GM23248 (cell line): ENCODE results near the gene OR7E24. TPM values are rescaled to one million over a fixed set of nuclear protein-coding genes. Genes with fewer than 3 reads are reported as not detected.

Experiments used
- DNase-seq: peaks from one replicate; pipeline ENCODE4 v3.0.0-alpha.2; 2015
- H2AFZ ChIP-seq: fragments of 200-600 bp; sonication (generic); 2 replicates; pipeline ENCODE4 v1.6.1; 2016; ENCODE audit warnings: antibody characterized with exemption
- H3F3A ChIP-seq: fragments of 200-600 bp; sonication (generic); 2 replicates; pipeline ENCODE4 v1.6.1; 2016; ENCODE audit warnings: mild to moderate bottlenecking, antibody characterized with exemption, mixed run types; ENCODE audit not compliant: insufficient read depth
- H3K27ac ChIP-seq: fragments of 200-600 bp; sonication (generic); 2 replicates; pipeline ENCODE4 v1.5.1; 2016; ENCODE audit warnings: mild to moderate bottlenecking
- H3K27me3 ChIP-seq: fragments of 200-600 bp; sonication (generic); replicated peaks from 2 replicates; pipeline ENCODE4 v1.6.1; 2016; ENCODE audit warnings: mild to moderate bottlenecking; ENCODE audit not compliant: insufficient read depth
- H3K36me3 ChIP-seq: fragments of 200-600 bp; sonication (generic); 2 replicates; pipeline ENCODE4 v1.6.1; 2016; ENCODE audit warnings: low read depth, mild to moderate bottlenecking
- H3K4me1 ChIP-seq: fragments of 200-600 bp; sonication (generic); 2 replicates; pipeline ENCODE4 v1.6.1; 2016; ENCODE audit warnings: mild to moderate bottlenecking; ENCODE audit not compliant: insufficient read depth
- H3K4me2 ChIP-seq: fragments of 200-600 bp; sonication (generic); one replicate; pipeline ENCODE4 v1.6.1; 2016; ENCODE audit warnings: mild to moderate bottlenecking; ENCODE audit not compliant: unreplicated experiment
- H3K4me3 ChIP-seq: fragments of 200-600 bp; sonication (generic); 2 replicates; pipeline ENCODE4 v1.5.1; 2016; ENCODE audit warnings: mild to moderate bottlenecking
- H3K79me2 ChIP-seq: fragments of 200-600 bp; sonication (generic); 2 replicates; pipeline ENCODE4 v1.6.1; 2016; ENCODE audit warnings: mild to moderate bottlenecking; ENCODE audit not compliant: insufficient read depth
- H3K9ac ChIP-seq: fragments of 200-600 bp; sonication (generic); 2 replicates; pipeline ENCODE4 v1.6.1; 2016; ENCODE audit warnings: mild to moderate bottlenecking
- H3K9me2 ChIP-seq: fragments of 200-600 bp; sonication (generic); 2 replicates; pipeline ENCODE4 v1.6.1; 2016; ENCODE audit warnings: mixed run types, mild to moderate bottlenecking, moderate library complexity; ENCODE audit not compliant: insufficient read depth
- H3K9me3 ChIP-seq: fragments of 200-600 bp; sonication (generic); one replicate; pipeline ENCODE4 v1.6.1; 2017; ENCODE audit warnings: low read depth
- H4K20me1 ChIP-seq: fragments of 200-600 bp; sonication (generic); 2 replicates; pipeline ENCODE4 v1.6.0; 2016; ENCODE audit not compliant: insufficient read depth
- EZH2 ChIP-seq: fragments of 200-600 bp; sonication (generic); IDR thresholded peaks from 2 replicates; pipeline ENCODE4 v1.6.1; 2018; ENCODE audit warnings: antibody characterized with exemption, mild to moderate bottlenecking; ENCODE audit not compliant: insufficient read depth, poor library complexity, severe bottlenecking
- EZH2phosphoT487 ChIP-seq: fragments of 200-600 bp; sonication (generic); IDR thresholded peaks from 2 replicates; pipeline ENCODE4 v1.6.1; 2018; ENCODE audit warnings: antibody characterized with exemption, moderate library complexity, mild to moderate bottlenecking, low read depth; ENCODE audit not compliant: insufficient read depth
- WGBS, 2 experiments: methylation state at CpG; one replicate each; pipeline ENCODE4 v1.1.6; 2015 to 2017; ENCODE audit warnings: low lambda C conversion rate in 2 of 2, low coverage in 1 of 2; ENCODE audit errors: missing lambda C conversion rate in 2 of 2; 5-methylcytosine and 5-hydroxymethylcytosine counted together
- in situ Hi-C: fragments of 300-500 bp; cut with MboI; formaldehyde crosslinking; loops from 2 replicates; pipeline ENCODE4 v1.15.0; 2020
- polyA plus RNA-seq: library from polyadenylated mRNA; unstranded; fragments of >200 nt; fragmentation: Nextera tagmentation; extraction: Ambion mirVana; gene quantifications from 2 replicates; pipeline ENCODE4 v1.2.1, GENCODE V29; 2016
- total RNA-seq: library from RNA; depleted of rRNA; stranded (reverse); fragments of >200 nt; shearing (Covaris generic); gene quantifications from 2 replicates; pipeline ENCODE4 v1.2.3, GENCODE V29; 2014; rRNA removed

OR7E24 gene
- total and polyA plus RNA-seq, 2 experiments from 2014 or later: not detected

GRCh38 chr19:9289231-9289884, 38.6 kb downstream of the OR7E24 start:
- Histone ChIP-seq H3K4me3 (no peak overlapping the region), H3K9me2 (no peaks in the 10 kb centered on the region), H3K4me2 (no peak overlapping the region), H3K27ac (no peak overlapping the region), H3K9ac (no peak overlapping the region), H3K79me2 (peaks cover 10% of the 10 kb centered on the region; the same call in 1 of the 2 replicates), H3K27me3 (no peaks in the 10 kb centered on the region), H3K36me3 (peaks cover 41% of the 10 kb centered on the region), H3F3A (no peaks in the 10 kb centered on the region), H3K9me3 (peaks cover 15% of the 10 kb centered on the region), H3K4me1 (no peaks in the 10 kb centered on the region), H2AFZ (no peak overlapping the region), H4K20me1 (no peaks in the 10 kb centered on the region)
- in situ Hi-C loops: no loop called here
- DNase-seq: no peak
- 97 to 98% methylated on average over 2 of the region's 2 CpGs for whole genome bisulfite sequencing, 2 experiments
- no peak for TF ChIP-seq EZH2phosphoT487
- TF ChIP-seq EZH2: no peak

GRCh38 chr19:9295411-9295849, 44.7 kb downstream of the OR7E24 start:
- H3K36me3 ChIP-seq: peaks cover 80% of the 10 kb centered on the region
- no peaks in the 10 kb centered on the region for H4K20me1 ChIP-seq
- no peak overlapping the region for H3K4me3 ChIP-seq
- peaks cover 26% of the 10 kb centered on the region for H3K9me3 ChIP-seq
- no peaks in the 10 kb centered on the region for H3K9me2 ChIP-seq
- H2AFZ ChIP-seq: no peak overlapping the region
- H3F3A ChIP-seq: peaks cover 8% of the 10 kb centered on the region; the same call in 1 of the 2 replicates
- no peak overlapping the region for H3K27ac ChIP-seq
- H3K27me3 ChIP-seq: no peaks in the 10 kb centered on the region
- H3K9ac ChIP-seq: no peak overlapping the region
- TF ChIP-seq EZH2phosphoT487: no peak
- no peak for TF ChIP-seq EZH2
- H3K4me1 ChIP-seq: no peaks in the 10 kb centered on the region
- DNase-seq: no peak
- no peak overlapping the region for H3K4me2 ChIP-seq
- in situ Hi-C loops: no loop called here
- H3K79me2 ChIP-seq: peaks cover 29% of the 10 kb centered on the region
- WGBS, 2 experiments: 97 to 98% methylated on average over 4 of the region's 4 CpGs

- H3K79me2 ChIP-seq: peaks cover 33% of the 10 kb centered on the region
- in situ Hi-C loops: no loop called here
- no peaks in the 10 kb centered on the region for H4K20me1 ChIP-seq
- H3K36me3 ChIP-seq: peaks cover 88% of the 10 kb centered on the region
- TF ChIP-seq EZH2 (no peak), EZH2phosphoT487 (no peak)
- peaks cover 8% of the 10 kb centered on the region; the same call in 1 of the 2 replicates for H3F3A ChIP-seq
- H2AFZ ChIP-seq: no peak overlapping the region
- H3K9ac ChIP-seq: no peak overlapping the region
- no peaks in the 10 kb centered on the region for H3K9me2 ChIP-seq
- H3K9me3 ChIP-seq: peaks cover 20% of the 10 kb centered on the region
- WGBS, 2 experiments: 95 to 96% methylated on average over 2 of the region's 2 CpGs
- DNase-seq: no peak
- no peak overlapping the region for H3K4me2 ChIP-seq
- H3K27ac ChIP-seq: no peak overlapping the region
- H3K4me1 ChIP-seq: no peaks in the 10 kb centered on the region
- no peaks in the 10 kb centered on the region for H3K27me3 ChIP-seq
- H3K4me3 ChIP-seq: no peak overlapping the region
Measured at GRCh38 chr19:9296336-9296735, 45.6 kb downstream of the OR7E24 start.

Other genes with a start within 250 kb of the OR7E24 start
- not detected in 2 replicates for gene MUC16, start 240.5 kb upstream of the OR7E24 start, total RNA-seq
- not detected in 2 replicates for gene MUC16, start 240.5 kb upstream of the OR7E24 start, polyA plus RNA-seq
- not detected in 2 replicates for gene OR1M1, start 163.9 kb upstream of the OR7E24 start, total RNA-seq
- gene OR1M1, start 163.9 kb upstream of the OR7E24 start, polyA plus RNA-seq: not detected in 2 replicates
- gene OR7G2, start 143.5 kb upstream of the OR7E24 start, total RNA-seq: not detected in 2 replicates
- gene OR7G2, start 143.5 kb upstream of the OR7E24 start, polyA plus RNA-seq: not detected in 2 replicates
- not detected in 2 replicates for gene OR7G1, start 135.2 kb upstream of the OR7E24 start, total RNA-seq
- gene OR7G1, start 135.2 kb upstream of the OR7E24 start, polyA plus RNA-seq: not detected in 2 replicates
- not detected in 2 replicates for gene OR7G3, start 124.0 kb upstream of the OR7E24 start, total RNA-seq
- not detected in 2 replicates for gene OR7G3, start 124.0 kb upstream of the OR7E24 start, polyA plus RNA-seq
- 10.5 and 11.6 TPM in 2 replicates for gene ZNF317, start 110.5 kb upstream of the OR7E24 start, total RNA-seq
- 16.0 and 19.5 TPM in 2 replicates for gene ZNF317, start 110.5 kb upstream of the OR7E24 start, polyA plus RNA-seq
- not detected in 2 replicates for gene OR7D2, start 72.0 kb upstream of the OR7E24 start, total RNA-seq
- gene OR7D2, start 72.0 kb upstream of the OR7E24 start, polyA plus RNA-seq: not detected in 2 replicates
- gene OR7D4, start 31.3 kb upstream of the OR7E24 start, total RNA-seq: not detected in 2 replicates
- gene OR7D4, start 31.3 kb upstream of the OR7E24 start, polyA plus RNA-seq: not detected in 2 replicates
- 3.9 and 12.4 TPM in 2 replicates for gene ZNF699, start 58.9 kb downstream of the OR7E24 start, total RNA-seq
- gene ZNF699, start 58.9 kb downstream of the OR7E24 start, polyA plus RNA-seq: 3.2 and 3.7 TPM in 2 replicates
- gene ZNF559, start 73.2 kb downstream of the OR7E24 start, total RNA-seq: 6.7 and 8.1 TPM in 2 replicates
- gene ZNF559, start 73.2 kb downstream of the OR7E24 start, polyA plus RNA-seq: 9.5 and 13.4 TPM in 2 replicates
- gene ZNF177, start 112.1 kb downstream of the OR7E24 start, total RNA-seq: 1.8 and 3.2 TPM in 2 replicates
- gene ZNF177, start 112.1 kb downstream of the OR7E24 start, polyA plus RNA-seq: 0.61 and 1.2 TPM in 2 replicates
- 16.1 and 18.5 TPM in 2 replicates for gene ZNF266, start 184.6 kb downstream of the OR7E24 start, total RNA-seq
- 7.4 and 8.1 TPM in 2 replicates for gene ZNF266, start 184.6 kb downstream of the OR7E24 start, polyA plus RNA-seq
- 0.25 and 1.9 TPM in 2 replicates for gene ZNF560, start 247.7 kb downstream of the OR7E24 start, total RNA-seq
- 0.16 and 0.48 TPM in 2 replicates for gene ZNF560, start 247.7 kb downstream of the OR7E24 start, polyA plus RNA-seq